Sigmoid colon (tissue), 7 donors: ENCODE measurements around the gene UBE3B. TPM values are rescaled to one million over a fixed set of nuclear protein-coding genes. Genes with fewer than 3 reads are reported as not detected.

Experiments used
- DNase-seq: peaks from one replicate; pipeline ENCODE4 v3.0.0-alpha.2; 2019
- H3K27ac ChIP-seq, 4 donors: fragments of 200-600 bp; sonication (generic); one replicate each; pipeline ENCODE4 v1.5.1; 2016 to 2019; ENCODE audit warnings: mild to moderate bottlenecking in 1 of 4
- H3K27me3 ChIP-seq, 3 donors: fragments of 200-600 bp; sonication (generic); one replicate each; pipeline ENCODE4 v1.5.1; 2019; ENCODE audit warnings: mild to moderate bottlenecking in 1 of 3
- H3K36me3 ChIP-seq, 4 donors: fragments of 200-600 bp; sonication (generic); one replicate each; pipeline ENCODE4 v1.5.1; 2016 to 2019
- H3K4me1 ChIP-seq, 4 donors: fragments of 200-600 bp; sonication (generic); one replicate each; pipeline ENCODE4 v1.5.1; 2017 to 2019
- H3K4me3 ChIP-seq, 4 donors: fragments of 200-600 bp; sonication (generic); one replicate each; pipeline ENCODE4 v1.5.1; 2017 to 2019; ENCODE audit warnings: mild to moderate bottlenecking in 2 of 4, moderate library complexity in 1 of 4
- H3K9me3 ChIP-seq, 4 donors: fragments of 200-600 bp in 3 of 4; sonication (generic) in 3 of 4; one replicate each; pipeline versions ENCODE4 v1.5.1 to v1.6.1; 2013 to 2019
- CTCF ChIP-seq, 4 experiments: fragments of 450-650 bp in 3 of 4; fragments of 200-600 bp in 1 of 4; IDR thresholded peaks; one replicate each; pipeline ENCODE4 v1.5.1; 2016 to 2019; ENCODE audit warnings: antibody characterized with exemption in 4 of 4, mild to moderate bottlenecking in 3 of 4, moderate library complexity in 2 of 4
- EP300 ChIP-seq, 4 donors: sonication (generic); formaldehyde crosslinking; IDR thresholded peaks; one replicate each; pipeline ENCODE4 v1.6.1; 2017; ENCODE audit warnings: antibody characterized with exemption in 4 of 4
- POLR2A ChIP-seq, 2 donors: fragments of 450-650 bp; IDR thresholded peaks; one replicate each; pipeline ENCODE4 v1.6.1; 2016; ENCODE audit warnings: antibody characterized with exemption in 2 of 2, mild to moderate bottlenecking in 2 of 2, moderate library complexity in 2 of 2
- POLR2AphosphoS5 ChIP-seq, 4 donors: sonication (generic); formaldehyde crosslinking; IDR thresholded peaks; one replicate each; pipeline ENCODE4 v1.6.1; 2017; ENCODE audit warnings: antibody characterized with exemption in 4 of 4
- WGBS, 2 donors: extraction: QIAGEN DNeasy Blood & Tissue Kit; methylation state at CpG; one replicate each; pipeline ENCODE4 v1.1.7; 2013; 5-methylcytosine and 5-hydroxymethylcytosine counted together
- intact Hi-C: fragments of 100-400 bp; cut with DNase I; formaldehyde crosslinking; loops from one replicate; pipeline ENCODE4 v1.15.1; 2023
- polyA plus RNA-seq, 3 donors: library from polyadenylated mRNA; stranded (reverse); fragments of 200-250 nt; gene quantifications; one replicate each; pipeline ENCODE4 v1.2.3, GENCODE V29; 2013
- total RNA-seq, 4 donors: library from RNA; depleted of rRNA; stranded (reverse); fragments of >200 nt; gene quantifications; one replicate each; pipeline ENCODE4 v1.1.0, GENCODE V29; 2016
- donor health status: healthy with polysubstance abuse.
- donor health status: Bipolar disorder and iron deficiency.
- donor health status: healthy.

Gene UBE3B
- total and polyA plus RNA-seq, 7 donors = 15.3 to 67.7 (median 48.4) TPM

DNA sequence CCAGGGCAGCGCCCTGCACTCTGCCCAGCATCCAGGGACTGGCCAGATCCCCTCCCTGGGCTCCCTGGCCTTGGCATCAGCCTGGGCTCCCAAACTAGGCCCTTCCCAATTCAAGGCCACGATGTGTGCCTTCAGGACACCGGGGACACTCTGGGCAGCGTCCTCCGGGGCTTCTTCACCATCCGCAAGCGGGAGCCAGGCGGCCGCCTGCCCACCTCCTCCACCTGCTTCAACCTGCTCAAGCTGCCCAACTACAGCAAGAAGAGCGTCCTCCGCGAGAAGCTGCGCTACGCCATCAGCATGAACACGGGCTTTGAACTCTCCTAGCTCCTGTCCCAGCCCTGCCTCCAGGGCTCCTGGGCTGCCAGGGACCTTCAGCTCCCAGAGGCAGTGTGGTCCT is 57.0 kb downstream of the UBE3B start:
- Histone ChIP-seq H3K4me3 (no peak overlapping the region), H3K27ac (no peak overlapping the region), H3K4me1 (peaks cover 0 to 9% (median 2%) of the 10 kb centered on the region in 4 donors), H3K27me3 (no peaks in the 10 kb centered on the region), H3K36me3 (peaks cover 9 to 76% (median 41%) of the 10 kb centered on the region in 4 donors), H3K9me3 (no peaks in the 10 kb centered on the region)
- TF ChIP-seq EP300 (IDR thresholded peaks at IDR 0.05) (no peak), POLR2AphosphoS5 (IDR thresholded peaks at IDR 0.05) (no peak), POLR2A (IDR thresholded peaks at IDR 0.05) (no peak), CTCF (IDR thresholded peaks at IDR 0.05) (no peak)
- intact Hi-C loops = no loop called here
- no peak for DNase-seq
- WGBS, 2 donors = 95 to 97% methylated on average over 15 of the region's 15 CpGs

DNA sequence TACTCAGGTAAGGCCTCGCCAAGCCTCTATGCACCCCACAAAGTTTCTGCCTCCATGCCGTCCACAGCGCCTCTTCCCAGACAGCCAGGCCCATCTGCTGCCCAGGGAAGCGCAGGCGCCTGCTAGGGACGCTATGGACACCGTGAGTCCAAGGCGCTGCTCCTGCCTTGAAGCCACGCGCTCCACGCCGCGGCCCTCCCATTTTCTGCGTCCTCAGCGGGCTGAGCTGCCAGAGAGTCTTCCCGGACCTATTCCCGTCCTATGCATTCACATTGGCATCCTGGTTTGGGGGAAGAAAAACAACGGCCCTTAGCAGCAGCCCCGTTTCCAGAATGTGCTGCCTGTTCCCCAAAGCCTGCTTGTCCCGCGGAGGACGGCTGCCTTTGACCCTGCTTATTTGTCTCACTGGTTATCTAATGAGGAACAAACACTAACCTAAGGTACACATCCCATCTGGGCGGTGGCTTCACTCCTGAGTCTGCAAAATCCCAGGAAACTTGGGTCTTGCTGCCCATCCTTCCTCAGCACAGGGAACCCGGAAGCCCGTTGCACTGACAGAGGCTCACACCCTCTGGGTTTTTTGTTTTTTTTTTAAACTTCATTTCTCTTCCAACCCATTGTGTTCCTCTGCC is 57.9 kb downstream of the UBE3B start:
- Histone ChIP-seq H3K4me3 (no peak overlapping the region), H3K9me3 (no peaks in the 10 kb centered on the region), H3K36me3 (peaks cover 9 to 75% (median 34%) of the 10 kb centered on the region in 4 donors), H3K27me3 (no peaks in the 10 kb centered on the region), H3K4me1 (peaks cover 0 to 4% (median 0%) of the 10 kb centered on the region in 4 donors), H3K27ac (no peak overlapping the region)
- no peak for DNase-seq
- 85 to 91% methylated on average over 25 of the region's 25 CpGs for WGBS, 2 donors
- intact Hi-C loops = no loop called here
- TF ChIP-seq EP300 (IDR thresholded peaks at IDR 0.05) (no peak), CTCF (IDR thresholded peaks at IDR 0.05) (no peak), POLR2A (IDR thresholded peaks at IDR 0.05) (no peak)

GRCh38 chr12:109535863-109536250 is 58.4 kb downstream of the UBE3B start:
- no peak overlapping the region for H3K27ac ChIP-seq
- H3K9me3 ChIP-seq = no peaks in the 10 kb centered on the region
- peaks cover 9 to 70% (median 29%) of the 10 kb centered on the region in 4 donors for H3K36me3 ChIP-seq
- WGBS, 2 donors = 89 to 93% methylated on average over 5 of the region's 5 CpGs
- no peaks in the 10 kb centered on the region for H3K27me3 ChIP-seq
- DNase-seq = no peak
- H3K4me3 ChIP-seq = no peak overlapping the region
- no peaks in the 10 kb centered on the region for H3K4me1 ChIP-seq
- intact Hi-C loops = no loop called here
- no peak for TF ChIP-seq POLR2A (IDR thresholded peaks at IDR 0.05)
- TF ChIP-seq POLR2AphosphoS5 (IDR thresholded peaks at IDR 0.05) = no peak
- TF ChIP-seq EP300 (IDR thresholded peaks at IDR 0.05) = no peak
- TF ChIP-seq CTCF (IDR thresholded peaks at IDR 0.05) = no peak

DNA sequence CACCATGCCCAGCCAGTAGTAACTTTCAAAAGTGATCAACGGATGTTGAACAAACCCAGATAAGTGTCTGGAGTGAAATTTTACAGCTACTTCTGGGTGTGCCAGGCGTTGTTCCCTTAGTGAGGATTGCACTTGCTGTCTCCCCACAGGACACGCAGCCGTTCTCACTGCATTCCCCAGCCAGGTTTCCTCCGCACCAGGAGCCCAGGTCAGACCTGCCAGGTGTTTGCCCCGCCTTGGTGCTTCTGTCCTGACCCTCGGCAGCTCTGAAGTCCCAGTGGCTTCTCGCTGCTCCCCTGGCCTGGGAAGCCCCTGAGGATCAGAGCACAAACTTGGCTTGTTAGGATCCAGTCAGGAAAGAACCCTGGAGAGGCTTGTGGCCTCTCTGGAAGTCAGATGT is 59.7 kb downstream of the UBE3B start:
- TF ChIP-seq CTCF (IDR thresholded peaks at IDR 0.05) (no peak), EP300 (IDR thresholded peaks at IDR 0.05) (no peak), POLR2A (IDR thresholded peaks at IDR 0.05) (no peak), POLR2AphosphoS5 (IDR thresholded peaks at IDR 0.05) (no peak)
- 84 to 90% methylated on average over 8 of the region's 8 CpGs for WGBS, 2 donors
- H3K27ac ChIP-seq = no peak overlapping the region
- H3K4me3 ChIP-seq = no peak overlapping the region
- intact Hi-C loops = no loop called here
- H3K27me3 ChIP-seq = no peaks in the 10 kb centered on the region
- no peaks in the 10 kb centered on the region for H3K4me1 ChIP-seq
- no peaks in the 10 kb centered on the region for H3K9me3 ChIP-seq
- no peak for DNase-seq
- H3K36me3 ChIP-seq = peaks cover 9 to 59% (median 25%) of the 10 kb centered on the region in 4 donors
